Astrocyte (in vitro differentiated cells and primary cell): ENCODE measurements around the gene CCDC43. TPM values are rescaled to one million over a fixed set of nuclear protein-coding genes. Genes with fewer than 3 reads are reported as not detected.
A peak's percentile ranks its signal among the peaks of the same experiment; 100 is the strongest.

ENCODE experiments used
- DNase-seq: peaks from one replicate; pipeline ENCODE4 v3.0.0-alpha.2; 2010; ENCODE audit warnings: low read depth
- FAIRE-seq: peaks from 2 replicates; lab custom pipeline; 2011; peaks lifted over from hg19 to GRCh38; lab: Jason Lieb, UNC
- H2AFZ ChIP-seq: 2 replicates; pipeline ENCODE4 v1.6.0; 2012; ENCODE audit warnings: low read depth, low read length, inconsistent platforms
- H3K27ac ChIP-seq: 2 replicates; pipeline ENCODE4 v1.5.1; 2011; ENCODE audit warnings: low read depth, low read length, inconsistent platforms
- H3K27me3 ChIP-seq: 2 replicates; pipeline ENCODE4 v1.6.0; 2011; ENCODE audit warnings: low read length, inconsistent platforms; ENCODE audit not compliant: insufficient read depth
- H3K36me3 ChIP-seq: 2 replicates; pipeline ENCODE4 v1.5.1; 2011; ENCODE audit warnings: low read length, inconsistent platforms; ENCODE audit not compliant: insufficient read depth
- H3K4me1 ChIP-seq: 2 replicates; pipeline ENCODE4 v1.5.1; 2011; ENCODE audit warnings: low read length, inconsistent platforms; ENCODE audit not compliant: insufficient read depth
- H3K4me2 ChIP-seq: 2 replicates; pipeline ENCODE4 v1.6.0; 2012; ENCODE audit warnings: low read length, inconsistent platforms
- H3K4me3 ChIP-seq: 2 replicates; pipeline ENCODE4 v1.5.1; 2011; ENCODE audit warnings: low read depth, mild to moderate bottlenecking, low read length, inconsistent platforms; ENCODE audit not compliant: insufficient read depth
- H3K79me2 ChIP-seq: 2 replicates; pipeline ENCODE4 v1.6.0; 2012; ENCODE audit warnings: mild to moderate bottlenecking, low read length, inconsistent platforms; ENCODE audit not compliant: insufficient read depth
- H3K9ac ChIP-seq: 2 replicates; pipeline ENCODE4 v1.6.0; 2012; ENCODE audit warnings: mild to moderate bottlenecking, low read length, inconsistent platforms
- H3K9me3 ChIP-seq: 2 replicates; pipeline ENCODE4 v1.5.1; 2012; ENCODE audit warnings: low read depth, mild to moderate bottlenecking, low read length, inconsistent platforms; ENCODE audit not compliant: insufficient read depth
- H4K20me1 ChIP-seq: 2 replicates; pipeline ENCODE4 v1.6.0; 2012; ENCODE audit warnings: low read length, inconsistent platforms; ENCODE audit not compliant: insufficient read depth
- H3K27ac Mint-ChIP-seq: one replicate; pipeline ENCODE4 v1.8.0; 2021; ENCODE audit warnings: mild to moderate bottlenecking, mixed read lengths; ENCODE audit not compliant: unreplicated experiment
- H3K27me3 Mint-ChIP-seq: one replicate; pipeline ENCODE4 v1.8.0; 2021; ENCODE audit warnings: low read depth, mixed read lengths; ENCODE audit not compliant: unreplicated experiment
- H3K36me3 Mint-ChIP-seq: one replicate; pipeline ENCODE4 v1.8.0; 2021; ENCODE audit warnings: low read depth, mixed read lengths; ENCODE audit not compliant: unreplicated experiment
- H3K4me1 Mint-ChIP-seq: one replicate; pipeline ENCODE4 v1.8.0; 2021; ENCODE audit warnings: low read depth, mixed read lengths; ENCODE audit not compliant: unreplicated experiment
- H3K4me3 Mint-ChIP-seq: one replicate; pipeline ENCODE4 v1.8.0; 2021; ENCODE audit warnings: mild to moderate bottlenecking, moderate library complexity, mixed read lengths; ENCODE audit not compliant: unreplicated experiment
- H3K9me3 Mint-ChIP-seq: one replicate; pipeline ENCODE4 v1.8.0; 2021; ENCODE audit warnings: mild to moderate bottlenecking, mixed read lengths; ENCODE audit not compliant: unreplicated experiment
- CTCF ChIP-seq: IDR thresholded peaks from 2 replicates; pipeline ENCODE4 v1.5.1; 2011; ENCODE audit warnings: low read depth, mild to moderate bottlenecking, inconsistent platforms, low read length, moderate library complexity; ENCODE audit not compliant: insufficient read depth
- EZH2 ChIP-seq: IDR thresholded peaks from 2 replicates; pipeline ENCODE4 v1.6.1; 2012; ENCODE audit warnings: mild to moderate bottlenecking, low read length, inconsistent platforms; ENCODE audit not compliant: insufficient read depth
- total RNA-seq: library from RNA; stranded (reverse); gene quantifications from 2 replicates; pipeline ENCODE4 v1.2.1, GENCODE V29; 2021

The CCDC43 gene
- total RNA-seq, 1 donor from 2014 or later: 31.9 TPM

GRCh38 chr17:44677136-44677535 lies 12.4 kb downstream of the CCDC43 start:
- H3K4me2 ChIP-seq: no peak overlapping the region
- no peak for FAIRE-seq

GRCh38 chr17:44673893-44674292 lies 15.7 kb downstream of the CCDC43 start:
- H3K27ac ChIP-seq: no peak overlapping the region
- no peaks in the 10 kb centered on the region for H3K79me2 ChIP-seq
- H3K36me3 Mint-ChIP-seq: no peaks in the 10 kb centered on the region
- H2AFZ ChIP-seq: no peak overlapping the region
- H3K4me3 Mint-ChIP-seq: no peak overlapping the region
- H3K4me3 ChIP-seq: no peak overlapping the region
- H3K4me1 Mint-ChIP-seq: no peaks in the 10 kb centered on the region
- no peak overlapping the region for H3K4me2 ChIP-seq
- H3K27me3 ChIP-seq: no peaks in the 10 kb centered on the region
- no peak overlapping the region for H3K9ac ChIP-seq
- no peaks in the 10 kb centered on the region for H3K9me3 ChIP-seq
- H3K27me3 Mint-ChIP-seq: no peaks in the 10 kb centered on the region
- H4K20me1 ChIP-seq: no peaks in the 10 kb centered on the region
- FAIRE-seq (no peak), DNase-seq (no peak)
- H3K27ac Mint-ChIP-seq: no peak overlapping the region
- no peaks in the 10 kb centered on the region for H3K9me3 Mint-ChIP-seq
- no peaks in the 10 kb centered on the region for H3K36me3 ChIP-seq
- no peaks in the 10 kb centered on the region for H3K4me1 ChIP-seq
- no peak for TF ChIP-seq EZH2
- TF ChIP-seq CTCF: no peak

More at GRCh38 chr17:44677136-44677535, 12.4 kb downstream of the CCDC43 start:
- no peak overlapping the region for H3K9ac ChIP-seq
- H4K20me1 ChIP-seq: no peaks in the 10 kb centered on the region
- Mint-ChIP-seq H3K9me3 (no peaks in the 10 kb centered on the region), H3K27me3 (no peaks in the 10 kb centered on the region), H3K4me3 (no peak overlapping the region), H3K4me1 (no peaks in the 10 kb centered on the region), H3K36me3 (peaks cover 5% of the 10 kb centered on the region), H3K27ac (no peak overlapping the region)
- no peak overlapping the region for H3K4me3 ChIP-seq
- TF ChIP-seq EZH2 (no peak), CTCF (no peak)
- no peaks in the 10 kb centered on the region for H3K27me3 ChIP-seq
- no peak for DNase-seq
- peak overlapping the region; percentile 6 for H3K27ac ChIP-seq
- H3K4me1 ChIP-seq: no peaks in the 10 kb centered on the region
- H3K9me3 ChIP-seq: no peaks in the 10 kb centered on the region
- peaks cover 9% of the 10 kb centered on the region for H3K36me3 ChIP-seq
- H2AFZ ChIP-seq: no peak overlapping the region
- H3K79me2 ChIP-seq: peaks cover 3% of the 10 kb centered on the region

GRCh38 chr17:44672479-44673093 lies 17.0 kb downstream of the CCDC43 start:
- H3K27ac ChIP-seq: no peak overlapping the region
- H3K4me2 ChIP-seq: no peak overlapping the region
- no peaks in the 10 kb centered on the region for H3K79me2 ChIP-seq
- H3K4me1 Mint-ChIP-seq: no peaks in the 10 kb centered on the region
- no peak overlapping the region for H3K9ac ChIP-seq
- no peaks in the 10 kb centered on the region for H3K36me3 ChIP-seq
- no peak overlapping the region for H3K4me3 Mint-ChIP-seq
- no peaks in the 10 kb centered on the region for H3K4me1 ChIP-seq
- no peaks in the 10 kb centered on the region for H3K36me3 Mint-ChIP-seq
- H3K9me3 Mint-ChIP-seq: no peaks in the 10 kb centered on the region
- no peak overlapping the region for H2AFZ ChIP-seq
- peak overlapping the region; percentile 12 for H3K27ac Mint-ChIP-seq
- H3K27me3 ChIP-seq: no peaks in the 10 kb centered on the region
- FAIRE-seq (peak; percentile 20), DNase-seq (no peak)
- TF ChIP-seq CTCF (peak; percentile 44), EZH2 (no peak)
- H3K4me3 ChIP-seq: no peak overlapping the region
- H3K9me3 ChIP-seq: no peaks in the 10 kb centered on the region
- H3K27me3 Mint-ChIP-seq: no peaks in the 10 kb centered on the region
- no peaks in the 10 kb centered on the region for H4K20me1 ChIP-seq
